ENCODE data around the gene ZNF750. TPM values are rescaled to one million over a fixed set of nuclear protein-coding genes. Genes with fewer than 3 reads are reported as not detected.
A peak's percentile ranks its signal among the peaks of the same experiment; 100 is the strongest.

Gene ZNF750
- total RNA-seq, 1 experiment from 2014 or later, result not detected

- ChIA-PET CTCF (no interaction called here), POLR2A (ENCODE audit: low non-redundant PET) (no interaction called here)
- no peak for DNase-seq (ENCODE audit: low spot score)
- H3K27ac ChIP-seq (ENCODE audit: low read depth, low read length, poor library complexity, severe bottlenecking), result no peak overlapping the region
- no peak overlapping the region for H3K4me3 ChIP-seq (ENCODE audit: low read depth, low read length, poor library complexity, severe bottlenecking)
- intact Hi-C loops (cut with micrococcal nuclease; ENCODE audit: unreplicated experiment), result no loop called here
- no peaks in the 10 kb centered on the region for H3K36me3 ChIP-seq (ENCODE audit: insufficient read depth, low read length, poor library complexity, severe bottlenecking)
- BruUV-seq (replicated peaks), result no TSS peak
- H3K4me1 ChIP-seq (ENCODE audit: insufficient read depth, low read length, poor library complexity, severe bottlenecking), result peaks cover 7% of the 10 kb centered on the region
- no peaks in the 10 kb centered on the region for H3K9me3 ChIP-seq (ENCODE audit: low read depth, low read length, poor library complexity, severe bottlenecking)
- H3K27me3 ChIP-seq (replicated peaks; ENCODE audit: insufficient read depth, low read depth, low read length, poor library complexity), result no peaks in the 10 kb centered on the region
- TF ChIP-seq EZH2 (IDR thresholded peaks at IDR 0.05; ENCODE audit: borderline replicate concordance, low read depth, low read length, poor library complexity, severe bottlenecking), result no peak
- TF ChIP-seq CTCF (conservative IDR thresholded peaks at IDR 0.05; ENCODE audit: low read depth, low read length), result no peak
Observed at GRCh38 chr17:82882715-82883418, 43.0 kb upstream of the ZNF750 start.

GRCh38 chr17:82881900-82882714, 42.3 kb upstream of the ZNF750 start:
- BruUV-seq (replicated peaks), result no TSS peak
- POLR2A ChIA-PET (ENCODE audit: low non-redundant PET), result no interaction called here

GRCh38 chr17:82881324-82881823, 41.6 kb upstream of the ZNF750 start:
- H3K9me3 ChIP-seq (ENCODE audit: low read depth, low read length, poor library complexity, severe bottlenecking), result no peaks in the 10 kb centered on the region
- no peaks in the 10 kb centered on the region for H3K27me3 ChIP-seq (replicated peaks; ENCODE audit: insufficient read depth, low read depth, low read length, poor library complexity)
- H3K27ac ChIP-seq (ENCODE audit: low read depth, low read length, poor library complexity, severe bottlenecking), result peak overlapping the region; percentile 30
- TF ChIP-seq EZH2 (IDR thresholded peaks at IDR 0.05; ENCODE audit: borderline replicate concordance, low read depth, low read length, poor library complexity, severe bottlenecking) (no peak), CTCF (conservative IDR thresholded peaks at IDR 0.05; ENCODE audit: low read depth, low read length) (no peak)
- BruUV-seq (replicated peaks), result no TSS peak
- CTCF ChIA-PET, result no interaction called here
- no peaks in the 10 kb centered on the region for H3K36me3 ChIP-seq (ENCODE audit: insufficient read depth, low read length, poor library complexity, severe bottlenecking)
- no peak overlapping the region for H3K4me3 ChIP-seq (ENCODE audit: low read depth, low read length, poor library complexity, severe bottlenecking)
- no peak for DNase-seq (ENCODE audit: low spot score)
- peaks cover 7% of the 10 kb centered on the region for H3K4me1 ChIP-seq (ENCODE audit: insufficient read depth, low read length, poor library complexity, severe bottlenecking)
- intact Hi-C loops (cut with micrococcal nuclease; ENCODE audit: unreplicated experiment), result no loop called here
- POLR2A ChIA-PET (ENCODE audit: low non-redundant PET), result no interaction called here

More at GRCh38 chr17:82881900-82882714, 42.3 kb upstream of the ZNF750 start:
- no peaks in the 10 kb centered on the region for H3K36me3 ChIP-seq (ENCODE audit: insufficient read depth, low read length, poor library complexity, severe bottlenecking)
- H3K4me3 ChIP-seq (ENCODE audit: low read depth, low read length, poor library complexity, severe bottlenecking), result no peak overlapping the region
- H3K9me3 ChIP-seq (ENCODE audit: low read depth, low read length, poor library complexity, severe bottlenecking), result no peaks in the 10 kb centered on the region
- TF ChIP-seq EZH2 (IDR thresholded peaks at IDR 0.05; ENCODE audit: borderline replicate concordance, low read depth, low read length, poor library complexity, severe bottlenecking), result no peak
- TF ChIP-seq CTCF (conservative IDR thresholded peaks at IDR 0.05; ENCODE audit: low read depth, low read length), result no peak
- intact Hi-C loops (cut with micrococcal nuclease; ENCODE audit: unreplicated experiment), result no loop called here
- no peak for DNase-seq (ENCODE audit: low spot score)
- no peaks in the 10 kb centered on the region for H3K27me3 ChIP-seq (replicated peaks; ENCODE audit: insufficient read depth, low read depth, low read length, poor library complexity)
- peaks cover 7% of the 10 kb centered on the region for H3K4me1 ChIP-seq (ENCODE audit: insufficient read depth, low read length, poor library complexity, severe bottlenecking)
- CTCF ChIA-PET, result no interaction called here
- no peak overlapping the region for H3K27ac ChIP-seq (ENCODE audit: low read depth, low read length, poor library complexity, severe bottlenecking)
